NCI-H526 treated with DMSO at 0.1 percent for 48 hours (cell line): ENCODE data around the gene SLC5A2.
A peak's percentile ranks its signal among the peaks of the same experiment; 100 is the strongest.

Experiments
- DNase-seq: peaks from one replicate; lab custom pipeline; 2025; lab: John Stamatoyannopoulos, UW

SLC5A2 gene

GRCh38 chr16:31459687-31460581 is 23.0 kb upstream of the SLC5A2 start:
- peak; percentile 96 for DNase-seq

- no peak for DNase-seq
Observed at GRCh38 chr16:31460582-31461002, 22.3 kb upstream of the SLC5A2 start.

GRCh38 chr16:31461201-31461920 is 21.6 kb upstream of the SLC5A2 start:
- DNase-seq, result no peak

GRCh38 chr16:31461921-31462804 is 20.8 kb upstream of the SLC5A2 start:
- no peak for DNase-seq

- DNase-seq, result no peak
Observed at GRCh38 chr16:31464348-31464769, 18.6 kb upstream of the SLC5A2 start.

- DNase-seq, result no peak
Observed at GRCh38 chr16:31464781-31465260, 18.1 kb upstream of the SLC5A2 start.

- DNase-seq, result no peak
Observed at GRCh38 chr16:31465788-31466370, 17.0 kb upstream of the SLC5A2 start.

- no peak for DNase-seq
Observed at GRCh38 chr16:31466381-31466841, 16.5 kb upstream of the SLC5A2 start.

- DNase-seq, result no peak
Observed at GRCh38 chr16:31467151-31467773, 15.7 kb upstream of the SLC5A2 start.

GRCh38 chr16:31467858-31468257 is 15.1 kb upstream of the SLC5A2 start:
- no peak for DNase-seq

GRCh38 chr16:31470615-31471014 is 12.3 kb upstream of the SLC5A2 start:
- no peak for DNase-seq

GRCh38 chr16:31471241-31471874 is 11.6 kb upstream of the SLC5A2 start:
- no peak for DNase-seq

- DNase-seq, result no peak
Observed at GRCh38 chr16:31471875-31472708, 10.8 kb upstream of the SLC5A2 start, which contains the start of gene TGFB1I1. Gene TGFB1I1 (plus strand): TSS chr16:31472152. CDS start chr16:31472189, 37 bp downstream.

GRCh38 chr16:31472709-31473203 is 10.2 kb upstream of the SLC5A2 start:
- DNase-seq, result no peak

GRCh38 chr16:31473264-31473984 is 9.5 kb upstream of the SLC5A2 start:
- DNase-seq, result no peak

GRCh38 chr16:31474173-31474714 is 8.7 kb upstream of the SLC5A2 start:
- DNase-seq, result no peak

GRCh38 chr16:31474773-31475738 is 7.9 kb upstream of the SLC5A2 start:
- no peak for DNase-seq
